Colonic mucosa (tissue), 4 donors: ENCODE measurements around the gene MINDY4B. TPM values are rescaled to one million over a fixed set of nuclear protein-coding genes. Genes with fewer than 3 reads are reported as not detected.
A peak's percentile ranks its signal among the peaks of the same experiment; 100 is the strongest.

Experiments used
- DNase-seq: peaks from one replicate; pipeline ENCODE4 v3.0.0-alpha.2; 2020
- H3K27ac ChIP-seq: fragments of 200-600 bp; one replicate; pipeline ENCODE4 v1.8.0; 2021
- H3K27me3 ChIP-seq: fragments of 200-600 bp; one replicate; pipeline ENCODE4 v1.8.0; 2021
- H3K36me3 ChIP-seq: fragments of 200-600 bp; one replicate; pipeline ENCODE4 v1.8.0; 2021
- H3K4me1 ChIP-seq: fragments of 200-600 bp; one replicate; pipeline ENCODE4 v1.8.0; 2021; ENCODE audit warnings: mild to moderate bottlenecking
- H3K4me3 ChIP-seq: fragments of 200-600 bp; one replicate; pipeline ENCODE4 v1.8.0; 2021
- H3K9ac ChIP-seq, 2 donors: one replicate each; pipeline ENCODE4 v1.7.0; 2013; ENCODE audit warnings: control low read depth in 2 of 2, low read depth in 2 of 2, low read length in 2 of 2
- H3K9me3 ChIP-seq: fragments of 200-600 bp; one replicate; pipeline ENCODE4 v1.8.0; 2021
- CTCF ChIP-seq: fragments of 200-600 bp; IDR thresholded peaks from one replicate; pipeline ENCODE4 v1.8.0; 2022; ENCODE audit warnings: antibody characterized with exemption, mild to moderate bottlenecking
- intact Hi-C: fragments of 100-400 bp; cut with DNase I; formaldehyde crosslinking; loops from one replicate; pipeline ENCODE4 v1.14.1; 2022
- total RNA-seq, 2 donors: library from RNA; stranded (reverse); fragmentation: NEBNext Ultra II Directional in 1 of 2; extraction: Animal tissue kit (Norgen Biotek cat#: 25700) in 1 of 2; gene quantifications; one replicate each; pipeline ENCODE4 v1.2.1, GENCODE V29; 2021
- donor health status: healthy.
- donor health status: DM: no; HTN: no; CAD: no.
- donor health status: DM: no; HTN: no; CAD: no.

Gene MINDY4B
- total RNA-seq, 2 donors from 2014 or later: not detected

- DNase-seq: peak; percentile 48
- no peak overlapping the region for H3K27ac ChIP-seq
- no peaks in the 10 kb centered on the region for H3K36me3 ChIP-seq
- intact Hi-C loops: loop anchor here (2.0 kb wide), 1 partner anchor 219 kb away; no protein-coding TSS in a partner anchor
- no peaks in the 10 kb centered on the region for H3K27me3 ChIP-seq
- H3K9ac ChIP-seq: no peak overlapping the region
- TF ChIP-seq CTCF: peak; percentile 59
- no peaks in the 10 kb centered on the region for H3K9me3 ChIP-seq
- no peak overlapping the region for H3K4me3 ChIP-seq
- H3K4me1 ChIP-seq: no peaks in the 10 kb centered on the region
Measured at GRCh38 chr3:150925751-150926201, 20.5 kb upstream of the MINDY4B start.

DNA sequence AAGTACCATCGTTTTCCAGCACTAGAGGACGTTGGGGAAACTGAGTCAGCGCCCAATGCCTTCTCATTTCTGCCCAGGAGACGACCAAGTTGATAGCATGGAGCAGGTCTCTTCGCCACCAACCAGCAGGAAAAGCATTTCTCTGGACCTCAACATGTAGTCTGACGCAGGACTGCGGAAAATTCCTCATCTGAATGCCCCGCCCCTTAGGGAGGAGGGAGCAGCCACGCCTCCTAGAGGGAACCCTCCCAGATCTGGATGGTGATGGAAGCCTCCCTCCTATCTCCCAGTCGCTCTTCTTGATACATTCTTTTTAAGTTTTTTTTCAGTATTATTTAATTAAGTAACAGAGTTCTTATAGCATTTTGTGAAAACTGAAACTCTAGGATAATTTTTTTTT is 17.4 kb upstream of the MINDY4B start:
- Histone ChIP-seq H3K9ac (no peak overlapping the region), H3K27ac (no peak overlapping the region), H3K27me3 (no peaks in the 10 kb centered on the region), H3K9me3 (no peaks in the 10 kb centered on the region), H3K4me3 (no peak overlapping the region), H3K36me3 (no peaks in the 10 kb centered on the region), H3K4me1 (no peaks in the 10 kb centered on the region)
- DNase-seq: no peak
- TF ChIP-seq CTCF: no peak
- intact Hi-C loops: no loop called here

DNA sequence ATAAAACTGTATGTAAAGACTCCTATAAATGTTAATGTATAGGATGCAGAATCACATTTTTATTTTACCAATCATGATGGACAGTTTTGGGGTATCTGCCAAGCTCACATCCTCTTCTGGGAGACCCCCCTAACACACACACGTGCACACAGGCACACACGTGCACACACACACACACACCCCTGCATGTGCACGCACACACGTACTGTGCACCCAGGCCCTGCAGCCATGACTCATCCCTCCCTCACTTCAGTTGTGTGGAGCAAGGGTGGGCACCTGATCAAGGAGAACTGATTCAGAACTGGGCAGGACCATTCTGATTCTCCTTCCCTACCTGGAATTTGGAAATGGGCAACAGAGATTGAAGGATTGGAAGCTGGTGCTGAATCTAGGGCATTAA is 16.0 kb upstream of the MINDY4B start:
- no peaks in the 10 kb centered on the region for H3K9me3 ChIP-seq
- intact Hi-C loops: no loop called here
- H3K4me1 ChIP-seq: no peaks in the 10 kb centered on the region
- TF ChIP-seq CTCF: no peak
- H3K27ac ChIP-seq: no peak overlapping the region
- H3K4me3 ChIP-seq: no peak overlapping the region
- no peak for DNase-seq
- no peak overlapping the region for H3K9ac ChIP-seq
- no peaks in the 10 kb centered on the region for H3K27me3 ChIP-seq
- H3K36me3 ChIP-seq: no peaks in the 10 kb centered on the region

- TF ChIP-seq CTCF: no peak
- no peaks in the 10 kb centered on the region for H3K36me3 ChIP-seq
- no peaks in the 10 kb centered on the region for H3K9me3 ChIP-seq
- intact Hi-C loops: no loop called here
- no peak overlapping the region for H3K9ac ChIP-seq
- H3K27me3 ChIP-seq: no peaks in the 10 kb centered on the region
- no peak overlapping the region for H3K4me3 ChIP-seq
- H3K4me1 ChIP-seq: no peaks in the 10 kb centered on the region
- no peak overlapping the region for H3K27ac ChIP-seq
- DNase-seq: no peak
Measured at GRCh38 chr3:150920236-150920635, 15.0 kb upstream of the MINDY4B start.

DNA sequence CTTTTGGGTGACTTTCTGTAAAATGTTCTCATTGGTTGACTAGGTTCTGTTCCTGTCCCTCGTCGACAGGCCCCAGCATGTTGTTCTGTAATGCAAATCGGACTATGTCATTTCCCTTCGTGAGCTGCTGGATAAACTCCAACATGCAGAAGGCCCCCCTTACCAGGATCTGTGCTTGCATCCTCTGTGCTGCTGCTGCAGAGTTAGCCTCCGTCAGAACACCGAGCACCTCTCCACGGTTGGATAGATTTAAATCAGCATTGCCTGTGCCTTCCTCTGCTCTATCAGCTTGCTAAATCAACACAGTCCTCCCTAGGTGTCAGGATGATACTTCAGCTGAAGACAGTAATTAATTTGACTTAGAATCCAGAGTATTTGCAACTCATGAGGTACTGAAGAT is 12.7 kb upstream of the MINDY4B start:
- intact Hi-C loops: no loop called here
- H3K9ac ChIP-seq: no peak overlapping the region
- no peak for DNase-seq
- H3K4me3 ChIP-seq: no peak overlapping the region
- no peak for TF ChIP-seq CTCF
- H3K27me3 ChIP-seq: no peaks in the 10 kb centered on the region
- H3K36me3 ChIP-seq: no peaks in the 10 kb centered on the region
- H3K4me1 ChIP-seq: no peaks in the 10 kb centered on the region
- H3K27ac ChIP-seq: no peak overlapping the region
- no peaks in the 10 kb centered on the region for H3K9me3 ChIP-seq
